ENCODE data around the gene FBXO7.

FBXO7 gene

DNA sequence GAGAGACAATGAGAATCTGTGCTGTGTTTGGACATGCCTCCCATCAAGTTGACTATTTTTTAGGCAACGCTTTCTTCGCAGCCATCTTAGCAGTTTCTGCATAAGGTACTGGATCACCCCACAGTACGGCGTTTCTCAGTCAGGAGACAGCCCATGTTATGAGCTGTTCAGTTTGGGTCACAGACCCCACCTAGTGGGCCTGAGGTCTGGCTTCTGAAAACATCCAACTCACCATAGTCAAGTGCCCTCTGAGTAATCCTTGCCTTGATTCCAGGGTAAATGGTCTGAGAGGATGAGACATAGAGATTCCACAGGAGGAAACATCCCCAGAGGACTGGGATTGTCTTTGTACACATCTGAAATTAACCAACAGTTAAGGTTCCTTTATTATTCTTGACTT lies 17.6 kb upstream of the FBXO7 start:
- in situ Hi-C loops (cut with HindIII; ENCODE audit: low sequenced_read_pairs) = no loop called here
- no peak overlapping the region for H3K4me3 ChIP-seq (ENCODE audit: low read depth, low read length)
- TF ChIP-seq CTCF (IDR thresholded peaks at IDR 0.05; ENCODE audit: low read depth, low read length) = no peak
- no peak for DNase-seq (ENCODE audit: low read depth, low spot score)

GRCh38 chr22:32462452-32462851 lies 12.2 kb upstream of the FBXO7 start:
- no peak overlapping the region for H3K4me3 ChIP-seq (ENCODE audit: low read depth, low read length)
- TF ChIP-seq CTCF (IDR thresholded peaks at IDR 0.05; ENCODE audit: low read depth, low read length) = no peak
- DNase-seq (ENCODE audit: low read depth, low spot score) = no peak
- in situ Hi-C loops (cut with HindIII; ENCODE audit: low sequenced_read_pairs) = no loop called here

GRCh38 chr22:32465661-32466060 lies 8.9 kb upstream of the FBXO7 start:
- no peak overlapping the region for H3K4me3 ChIP-seq (ENCODE audit: low read depth, low read length)
- in situ Hi-C loops (cut with HindIII; ENCODE audit: low sequenced_read_pairs) = no loop called here
- DNase-seq (ENCODE audit: low read depth, low spot score) = no peak
- TF ChIP-seq CTCF (IDR thresholded peaks at IDR 0.05; ENCODE audit: low read depth, low read length) = no peak

GRCh38 chr22:32466496-32466895 lies 8.1 kb upstream of the FBXO7 start:
- in situ Hi-C loops (cut with HindIII; ENCODE audit: low sequenced_read_pairs) = no loop called here
- TF ChIP-seq CTCF (IDR thresholded peaks at IDR 0.05; ENCODE audit: low read depth, low read length) = no peak
- no peak for DNase-seq (ENCODE audit: low read depth, low spot score)
- H3K4me3 ChIP-seq (ENCODE audit: low read depth, low read length) = no peak overlapping the region

- DNase-seq (ENCODE audit: low read depth, low spot score) = peak; percentile 57
- in situ Hi-C loops (cut with HindIII; ENCODE audit: low sequenced_read_pairs) = no loop called here
- no peak overlapping the region for H3K4me3 ChIP-seq (ENCODE audit: low read depth, low read length)
- TF ChIP-seq CTCF (IDR thresholded peaks at IDR 0.05; ENCODE audit: low read depth, low read length) = no peak
These were observed 4.8 kb upstream of the FBXO7 start for GRCh38 chr22:32469799-32470212.

DNA sequence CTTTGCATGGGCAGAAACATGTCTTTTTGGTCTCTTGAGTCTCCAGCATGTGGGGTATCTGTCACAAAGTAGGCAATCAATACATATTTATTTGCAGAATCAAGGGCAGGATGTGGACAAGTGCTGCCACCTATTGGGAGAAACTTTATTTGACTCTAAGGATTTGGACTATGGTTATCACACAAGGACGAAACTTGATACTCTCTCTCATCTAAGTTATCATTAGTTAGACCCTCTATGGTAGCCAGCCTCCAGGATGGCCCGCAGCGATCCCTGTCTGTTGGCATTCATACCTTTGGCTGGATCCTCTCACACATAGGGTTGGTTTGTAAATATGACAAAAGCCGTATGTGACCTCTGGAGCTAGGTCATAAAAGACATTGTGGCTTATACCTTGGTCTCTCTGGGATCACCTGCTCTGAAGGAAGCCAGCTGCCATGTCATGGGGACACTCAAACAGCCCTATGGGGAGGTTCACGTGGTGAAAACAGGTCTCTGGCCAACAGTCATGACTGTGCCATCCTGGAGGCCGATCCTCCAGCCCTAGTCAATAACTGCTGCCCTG lies 1.1 kb upstream of the FBXO7 start:
- peak; percentile 76 for DNase-seq (ENCODE audit: low read depth, low spot score)
- H3K4me3 ChIP-seq (ENCODE audit: low read depth, low read length) = no peak overlapping the region
- in situ Hi-C loops (cut with HindIII; ENCODE audit: low sequenced_read_pairs) = no loop called here
- peak; percentile 64 for TF ChIP-seq CTCF (IDR thresholded peaks at IDR 0.05; ENCODE audit: low read depth, low read length)
